Caco-2 (cell line): ENCODE results near the gene ABCA7. TPM values are rescaled to one million over a fixed set of nuclear protein-coding genes. Genes with fewer than 3 reads are reported as not detected.
A peak's percentile ranks its signal among the peaks of the same experiment; 100 is the strongest.

ENCODE experiments used
- BruUV-seq: library from RNA; stranded (reverse); fragments of 400-500 nt; replicated peaks from 2 replicates; lab custom pipeline; 2021; lab: Mats Ljungman, UMichigan
- CTCF ChIA-PET: fragments of 300-600 bp; sonication (Branson Sonifier 250); formaldehyde crosslinking; loops from one replicate; lab custom pipeline; 2022; ENCODE audit warnings: antibody characterized with exemption; lab: Charles Lee
- POLR2A ChIA-PET: fragments of 300-600 bp; sonication (Branson Sonifier 250); formaldehyde crosslinking; loops from one replicate; lab custom pipeline; 2022; ENCODE audit warnings: antibody characterized with exemption; lab: Charles Lee
- DNase-seq, 2 experiments: peaks; one replicate each; pipeline versions ENCODE4 v3.0.0 to v3.0.0-alpha.2; 2020 to 2022
- H3K27me3 ChIP-seq: replicated peaks from 2 replicates; pipeline ENCODE4 v1.6.0; 2011; ENCODE audit warnings: low read length; ENCODE audit not compliant: control insufficient read depth, insufficient read depth
- H3K36me3 ChIP-seq: 2 replicates; pipeline ENCODE4 v1.5.1; 2011; ENCODE audit warnings: low read length; ENCODE audit not compliant: control insufficient read depth, insufficient read depth
- H3K4me1 ChIP-seq: fragments of 250-450 bp; sonication (Bioruptor Pico); 2 replicates; pipeline ENCODE4 v1.5.1; 2020; ENCODE audit warnings: mild to moderate bottlenecking
- H3K4me3 ChIP-seq: 2 replicates; pipeline ENCODE4 v1.5.1; 2011; ENCODE audit warnings: low read depth, mild to moderate bottlenecking, control low read depth, low read length
- H3K9me3 ChIP-seq: fragments of 250-450 bp; sonication (Bioruptor Pico); 2 replicates; pipeline ENCODE4 v1.5.1; 2020; ENCODE audit warnings: mild to moderate bottlenecking, moderate library complexity
- H3K27ac Mint-ChIP-seq: one replicate; pipeline ENCODE4 v1.8.0; 2022; ENCODE audit warnings: mixed read lengths; ENCODE audit not compliant: unreplicated experiment
- H3K27me3 Mint-ChIP-seq: one replicate; pipeline ENCODE4 v1.8.0; 2022; ENCODE audit warnings: mixed read lengths; ENCODE audit not compliant: insufficient read depth, unreplicated experiment
- H3K36me3 Mint-ChIP-seq: one replicate; pipeline ENCODE4 v1.8.0; 2022; ENCODE audit warnings: mild to moderate bottlenecking, mixed read lengths; ENCODE audit not compliant: insufficient read depth, unreplicated experiment
- H3K4me1 Mint-ChIP-seq: one replicate; pipeline ENCODE4 v1.8.0; 2022; ENCODE audit warnings: low read depth, mixed read lengths; ENCODE audit not compliant: unreplicated experiment
- H3K4me3 Mint-ChIP-seq: one replicate; pipeline ENCODE4 v1.8.0; 2022; ENCODE audit warnings: mild to moderate bottlenecking, moderate library complexity, mixed read lengths; ENCODE audit not compliant: unreplicated experiment
- H3K9me3 Mint-ChIP-seq: one replicate; pipeline ENCODE4 v1.8.0; 2022; ENCODE audit warnings: mixed read lengths; ENCODE audit not compliant: unreplicated experiment
- CTCF ChIP-seq, 2 experiments: fragments of 200-600 bp in 1 of 2; IDR thresholded peaks; 1 replicate in 1 of 2; 2 replicates in 1 of 2; pipeline versions ENCODE4 v1.5.1 to v1.8.0; 2011 to 2022; ENCODE audit warnings: antibody characterized with exemption in 1 of 2, control low read depth in 1 of 2, inconsistent platforms in 1 of 2, low read depth in 1 of 2, low read length in 1 of 2, mild to moderate bottlenecking in 1 of 2, moderate library complexity in 1 of 2; ENCODE audit not compliant: insufficient read depth in 1 of 2, severe bottlenecking in 1 of 2, unreplicated experiment in 1 of 2
- intact Hi-C: fragments of 100-400 bp; cut with micrococcal nuclease; formaldehyde crosslinking; loops from one replicate; pipeline ENCODE4 v1.10.0; 2022; ENCODE audit not compliant: unreplicated experiment
- total RNA-seq: library from RNA; stranded (reverse); gene quantifications from 2 replicates; pipeline ENCODE4 v1.2.3, GENCODE V29; 2022

ABCA7 gene
- total RNA-seq, 1 experiment from 2014 or later: 45.9 TPM

- Mint-ChIP-seq H3K4me3 (peak overlapping the region; percentile 52), H3K4me1 (no peaks in the 10 kb centered on the region), H3K9me3 (no peaks in the 10 kb centered on the region), H3K36me3 (peaks cover 61% of the 10 kb centered on the region), H3K27ac (no peak overlapping the region), H3K27me3 (no peaks in the 10 kb centered on the region)
- Histone ChIP-seq H3K27me3 (no peaks in the 10 kb centered on the region), H3K36me3 (peaks cover 1% of the 10 kb centered on the region), H3K9me3 (no peaks in the 10 kb centered on the region), H3K4me1 (peaks cover 21% of the 10 kb centered on the region), H3K4me3 (peak overlapping the region; percentile 97)
- CTCF ChIA-PET: no interaction called here
- DNase-seq: no peak
- TF ChIP-seq CTCF (IDR thresholded peaks at IDR 0.05; ENCODE audit: insufficient read depth in 1 of 2, low read depth in 1 of 2, low read length in 1 of 2, severe bottlenecking in 1 of 2, unreplicated experiment in 1 of 2): no peak
- no TSS peak for BruUV-seq
- intact Hi-C loops: loop anchor here (10.0 kb wide), 1 partner anchor 81 kb away; the partner anchor contains the start of genes CNN2, RNU6-2 and TMEM259
- POLR2A ChIA-PET: no interaction called here
These were observed 66.2 kb downstream of the ABCA7 start for GRCh38 chr19:1105873-1106840.

GRCh38 chr19:1106841-1107660 is 67.1 kb downstream of the ABCA7 start:
- Histone ChIP-seq H3K9me3 (no peaks in the 10 kb centered on the region), H3K36me3 (peaks cover 1% of the 10 kb centered on the region), H3K4me1 (peaks cover 12% of the 10 kb centered on the region), H3K4me3 (no peak overlapping the region), H3K27me3 (no peaks in the 10 kb centered on the region)
- DNase-seq: peak in 1 of 2 experiments; percentile 57
- intact Hi-C loops: loop anchor here (10.0 kb wide), 1 partner anchor 82 kb away; the partner anchor contains the start of genes CNN2, RNU6-2 and TMEM259
- TF ChIP-seq CTCF (IDR thresholded peaks at IDR 0.05; ENCODE audit: insufficient read depth in 1 of 2, low read depth in 1 of 2, low read length in 1 of 2, severe bottlenecking in 1 of 2, unreplicated experiment in 1 of 2): no peak
- ChIA-PET CTCF (no interaction called here), POLR2A (interaction anchor here (0.5 kb wide), 1 partner anchor 15 kb away, joined by 3 read pairs; no protein-coding TSS in a partner anchor)
- H3K36me3 Mint-ChIP-seq: peaks cover 61% of the 10 kb centered on the region
- H3K27ac Mint-ChIP-seq: no peak overlapping the region
- H3K9me3 Mint-ChIP-seq: no peaks in the 10 kb centered on the region
- no peaks in the 10 kb centered on the region for H3K4me1 Mint-ChIP-seq
- H3K27me3 Mint-ChIP-seq: no peaks in the 10 kb centered on the region
- no TSS peak for BruUV-seq
- peak overlapping the region; percentile 44 for H3K4me3 Mint-ChIP-seq
